ENCODE results near the gene CDH4. TPM values are rescaled to one million over a fixed set of nuclear protein-coding genes. Genes with fewer than 3 reads are reported as not detected.

The CDH4 gene
- total and polyA plus RNA-seq, 2 of the 8 experiments (the other 6 are each of a cell fraction or from before 2014, with no cell fraction given) = 4.3 to 7.9 TPM

GRCh38 chr20:61775423-61775822 is 523.4 kb downstream of the CDH4 start (continued):
- no peak for TF ChIP-seq CBX5 (IDR thresholded peaks at IDR 0.05; ENCODE audit: low read depth, low read length)
- no peak for TF ChIP-seq SP1 (IDR thresholded peaks at IDR 0.05; ENCODE audit: low read depth, low read length)

Data from H1 (cell line).